IPS-11a (cell line): ENCODE data around the gene PIGC.

ENCODE experiments used
- H3K4me3 ChIP-seq: one replicate; pipeline ENCODE4 v1.5.1; 2013; ENCODE audit warnings: low read depth, low read length, control low read depth

Gene PIGC

DNA sequence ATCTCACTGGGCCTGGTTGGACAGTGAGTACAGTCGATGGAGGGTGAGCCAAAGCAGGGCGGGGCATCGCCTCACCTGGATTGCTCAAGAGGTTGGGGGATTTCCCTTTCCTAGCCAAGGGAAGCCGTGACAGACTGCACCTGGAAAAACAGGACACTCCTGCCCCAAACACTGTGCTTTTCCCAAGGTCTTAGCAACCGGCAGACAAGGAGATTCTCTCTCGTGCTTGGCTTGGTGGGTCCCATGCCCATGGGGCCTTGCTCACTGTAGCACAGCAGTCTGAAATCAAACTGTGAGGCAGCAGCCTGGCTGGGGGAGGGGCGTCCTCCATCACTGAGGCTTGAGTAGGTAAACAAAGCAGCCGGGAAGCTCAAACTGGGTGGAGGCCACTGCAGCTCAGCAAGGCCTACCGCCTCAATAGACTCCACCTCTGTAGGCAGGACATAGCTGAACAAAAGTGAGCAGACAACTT lies 12.1 kb downstream of the PIGC start:
- H3K4me3 ChIP-seq: no peak overlapping the region

DNA sequence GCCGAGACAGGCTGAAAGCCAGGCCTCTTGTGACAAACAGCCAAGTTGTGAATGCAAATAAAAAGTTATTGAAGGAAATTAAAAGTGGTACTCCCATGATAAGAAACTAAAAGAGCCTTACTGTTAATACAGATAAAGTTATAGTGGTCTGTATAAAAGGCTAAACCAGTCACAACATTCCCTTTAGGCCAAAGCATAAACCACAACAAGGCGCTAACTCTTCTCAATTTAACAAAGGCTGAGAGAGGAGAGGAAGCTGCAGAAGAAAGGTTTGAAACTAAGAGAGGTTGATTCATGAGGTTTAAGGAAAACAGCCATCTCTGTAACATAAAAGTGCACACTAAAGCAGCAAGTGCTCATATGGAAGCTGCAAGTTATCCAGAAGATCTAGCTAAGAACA lies 12.7 kb downstream of the PIGC start:
- H3K4me3 ChIP-seq: no peak overlapping the region

DNA sequence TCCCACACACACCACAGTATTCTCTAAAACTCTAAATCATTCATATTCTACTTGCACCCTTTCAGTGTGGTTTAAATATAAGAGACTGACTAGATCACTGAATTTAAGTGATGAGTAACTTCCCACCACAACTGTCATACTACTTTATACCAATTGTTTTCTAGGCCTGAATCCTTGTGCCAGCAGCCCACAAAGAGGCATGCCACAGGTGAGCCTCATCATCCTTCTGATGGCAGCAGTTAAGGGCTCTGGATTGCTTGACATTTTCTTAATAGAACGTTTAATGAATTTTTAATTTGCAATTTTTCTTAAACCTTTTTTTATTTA lies 13.8 kb downstream of the PIGC start:
- no peak overlapping the region for H3K4me3 ChIP-seq

DNA sequence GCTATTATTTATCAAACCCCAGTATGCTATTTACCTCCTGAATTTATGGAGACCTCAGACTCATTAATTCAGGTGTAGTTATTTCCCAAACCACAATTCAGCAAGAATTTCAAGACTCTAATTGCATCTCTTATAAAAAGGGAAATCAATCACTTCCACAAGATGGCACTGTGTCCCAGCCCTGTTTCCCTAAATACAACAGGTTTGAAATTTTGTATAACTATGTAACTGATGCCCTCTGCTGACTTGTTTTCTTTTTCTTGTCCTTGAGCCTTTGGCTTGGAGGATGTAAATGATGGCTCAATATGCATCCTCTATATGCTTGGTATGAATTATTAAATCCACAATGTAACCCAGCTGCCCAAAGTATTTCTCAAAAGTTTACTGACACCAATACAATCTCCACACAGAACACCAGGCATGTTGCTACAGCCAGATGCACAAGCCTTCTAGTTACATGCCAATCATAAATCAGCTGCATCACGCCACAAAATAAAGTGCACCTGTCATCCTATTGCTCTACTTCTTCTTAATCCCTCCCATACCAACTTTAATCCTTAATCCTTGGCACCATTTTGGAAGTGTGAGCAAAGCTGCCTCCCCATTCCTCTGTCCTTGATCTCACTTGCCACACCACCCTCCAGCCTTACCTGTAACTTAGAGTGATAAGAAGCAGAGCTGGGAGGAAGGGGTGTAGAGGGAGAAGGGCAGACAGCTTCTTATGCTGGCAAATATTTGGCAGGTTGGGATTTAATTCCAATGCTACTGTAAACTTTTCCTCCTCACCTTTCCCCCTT lies 14.3 kb downstream of the PIGC start:
- H3K4me3 ChIP-seq: no peak overlapping the region

DNA sequence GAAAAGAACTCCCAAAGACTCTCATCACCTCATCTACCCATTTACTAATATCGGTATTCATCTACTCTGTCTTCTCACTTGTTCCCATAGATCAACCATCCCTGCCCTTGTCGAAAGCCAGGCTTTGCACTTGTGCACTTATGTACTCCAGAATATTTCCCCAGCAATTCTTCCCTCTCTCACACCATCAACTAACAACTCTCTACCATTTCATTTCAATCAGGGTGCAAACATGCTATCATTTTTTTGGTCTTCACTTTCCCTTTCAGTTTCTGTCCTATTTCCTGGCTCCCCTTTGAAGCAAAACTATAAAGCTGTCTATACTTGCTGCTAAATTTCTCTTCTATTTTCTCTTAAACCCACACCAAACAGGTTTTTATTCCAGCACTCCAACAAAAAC lies 16.7 kb downstream of the PIGC start:
- H3K4me3 ChIP-seq: no peak overlapping the region

DNA sequence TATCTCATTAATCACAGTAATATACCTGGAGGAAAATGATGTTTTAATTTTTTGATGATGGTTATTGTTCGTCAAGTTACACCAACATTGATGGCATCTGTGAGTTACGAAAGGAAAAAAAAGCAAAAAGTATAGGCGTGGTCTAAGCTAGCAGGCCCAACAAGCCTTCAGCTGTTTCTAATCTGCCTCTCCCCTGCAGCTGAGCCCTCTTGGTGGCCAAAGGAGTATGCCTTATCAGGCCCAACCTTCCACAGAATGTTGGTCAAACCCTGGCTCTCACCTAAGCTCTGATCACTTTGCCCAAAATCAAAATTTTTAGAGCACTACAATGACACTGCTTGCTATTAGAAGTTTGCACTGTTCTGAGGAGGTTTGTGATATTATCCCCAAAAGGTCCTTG lies 18.5 kb downstream of the PIGC start:
- no peak overlapping the region for H3K4me3 ChIP-seq

DNA sequence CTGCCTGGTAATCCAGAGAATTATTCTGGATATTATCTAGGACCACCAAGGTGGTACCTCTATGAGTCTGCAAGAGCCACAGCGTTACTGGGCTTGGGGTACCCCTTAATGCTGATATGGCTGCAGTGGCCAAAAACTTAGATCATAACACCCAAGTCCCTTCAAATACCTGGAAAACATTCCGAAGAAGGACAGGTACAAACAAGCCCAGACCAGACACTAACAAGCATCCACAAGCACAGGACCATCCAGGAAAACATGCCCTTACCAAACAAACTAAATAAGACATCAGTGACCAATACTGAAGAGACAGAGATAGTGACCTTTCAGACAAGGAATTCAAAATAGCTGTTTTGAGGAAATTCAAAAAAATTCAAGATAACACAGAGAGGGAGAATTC lies 20.5 kb downstream of the PIGC start:
- H3K4me3 ChIP-seq: no peak overlapping the region

DNA sequence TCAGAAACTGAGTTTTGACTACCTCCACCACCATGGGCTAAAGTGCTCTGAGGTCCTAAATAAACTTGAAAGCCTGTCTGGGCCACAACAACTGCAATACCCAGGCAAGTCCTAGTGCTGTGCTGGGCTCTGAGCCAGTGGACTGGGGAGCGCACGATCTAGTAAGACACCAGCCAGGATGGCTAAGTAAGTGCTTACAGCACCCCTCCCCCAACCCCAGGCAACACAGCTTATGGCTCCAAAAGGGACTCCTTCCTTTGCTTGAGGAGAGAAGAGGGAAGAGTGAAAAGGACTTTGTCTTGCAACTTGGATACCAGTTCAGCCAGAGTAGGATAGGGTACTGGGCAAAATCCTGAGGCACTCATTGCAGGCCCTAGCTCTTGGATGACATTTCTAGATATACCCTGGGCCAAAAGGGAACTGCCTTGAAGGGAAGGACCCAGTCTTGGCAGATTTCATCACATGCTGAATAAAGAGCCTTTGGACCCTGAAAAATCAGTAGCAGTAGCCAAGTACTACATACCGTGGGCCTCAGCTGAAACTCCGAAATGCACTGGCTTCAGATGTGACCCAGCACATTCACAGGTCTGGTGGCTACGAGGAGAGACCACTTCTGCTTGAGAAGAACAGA lies 21.8 kb downstream of the PIGC start:
- H3K4me3 ChIP-seq: no peak overlapping the region

DNA sequence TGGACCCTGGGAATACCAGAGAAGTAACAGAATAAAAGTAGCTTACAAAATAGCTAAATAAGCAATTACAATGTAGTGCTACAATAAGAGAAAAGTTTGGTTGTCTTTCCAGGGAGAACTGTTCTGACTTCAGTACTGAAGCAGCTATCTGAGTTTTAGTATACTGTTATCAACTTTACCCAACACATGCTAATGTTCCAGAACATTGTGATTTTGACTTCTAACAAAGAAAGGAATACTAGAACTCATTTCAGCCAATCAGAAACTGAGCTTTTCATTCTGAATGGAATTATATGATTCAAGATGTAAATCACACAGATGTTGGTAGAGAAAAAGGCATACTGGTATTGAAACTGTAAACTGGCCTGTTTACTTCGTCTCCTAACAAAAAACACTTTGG lies 23.5 kb downstream of the PIGC start, which contains the start of gene C1orf105:
Gene C1orf105 (plus strand): TSS at position 301 of the 400 bp plus-strand sequence. CDS start 201 bp downstream, outside the sequence.
- H3K4me3 ChIP-seq: no peak within 1 kb of the TSS

DNA sequence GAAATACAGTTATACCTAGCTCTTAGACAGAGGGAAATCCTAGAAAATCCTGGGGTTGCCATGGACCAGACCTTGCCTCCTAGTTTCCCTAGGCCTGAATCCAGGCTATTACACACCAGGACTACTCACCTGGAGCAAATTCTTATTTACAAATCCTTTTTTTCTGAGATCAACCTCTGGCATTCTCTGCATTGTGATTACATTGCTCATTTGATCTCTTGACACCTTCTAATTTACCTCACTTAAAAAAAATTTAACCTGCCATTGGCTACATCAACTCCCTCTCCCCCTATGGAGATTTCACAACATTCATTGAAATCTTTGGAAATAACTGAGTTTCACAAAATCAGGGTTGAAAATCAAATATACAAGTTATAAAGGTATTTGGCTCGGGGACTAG lies 26.3 kb downstream of the PIGC start:
- no peak overlapping the region for H3K4me3 ChIP-seq

DNA sequence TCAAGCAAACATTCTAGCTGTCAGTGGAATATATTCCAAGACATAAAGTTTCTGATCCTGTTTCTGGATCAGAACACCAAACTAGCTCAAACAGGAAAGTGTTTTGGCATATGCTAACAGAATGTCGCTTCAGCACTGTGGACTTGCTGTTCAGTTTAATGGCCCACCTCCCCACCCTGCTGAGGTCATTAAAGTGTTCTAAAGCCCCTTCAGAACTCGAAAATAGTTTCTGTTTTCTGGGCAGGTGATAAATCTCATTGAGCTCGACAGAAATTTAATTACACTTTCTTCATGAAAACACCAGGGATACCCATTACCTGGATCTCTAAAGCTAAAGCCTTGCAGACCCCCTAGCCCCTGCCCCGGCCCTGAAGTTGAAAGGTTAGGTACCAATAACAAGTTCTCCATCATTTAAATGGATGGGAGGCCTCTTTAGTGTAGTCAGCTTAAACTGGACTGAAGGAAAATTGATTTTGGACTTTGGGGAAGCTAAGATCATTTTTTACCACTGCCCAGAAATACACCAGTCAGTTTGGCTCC lies 27.3 kb downstream of the PIGC start:
- no peak overlapping the region for H3K4me3 ChIP-seq

DNA sequence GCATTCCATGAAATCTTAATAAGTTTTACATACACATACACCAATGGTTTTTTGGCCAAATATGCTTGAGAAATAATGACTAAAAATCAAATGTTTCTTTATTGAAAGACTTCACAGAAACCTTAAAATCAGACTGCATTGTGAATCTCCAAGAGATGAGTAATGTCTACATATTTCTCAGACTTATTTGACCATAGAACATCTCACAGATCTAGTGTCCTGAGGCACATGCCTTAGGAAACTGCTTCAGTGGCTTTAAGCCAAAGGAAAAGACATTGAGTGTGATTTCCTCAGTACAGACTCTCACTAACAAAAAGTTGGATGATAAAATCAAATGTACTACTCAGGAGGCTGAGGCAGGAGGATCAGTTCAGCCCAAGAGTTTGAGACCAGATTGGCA lies 29.5 kb downstream of the PIGC start:
- H3K4me3 ChIP-seq: no peak overlapping the region

DNA sequence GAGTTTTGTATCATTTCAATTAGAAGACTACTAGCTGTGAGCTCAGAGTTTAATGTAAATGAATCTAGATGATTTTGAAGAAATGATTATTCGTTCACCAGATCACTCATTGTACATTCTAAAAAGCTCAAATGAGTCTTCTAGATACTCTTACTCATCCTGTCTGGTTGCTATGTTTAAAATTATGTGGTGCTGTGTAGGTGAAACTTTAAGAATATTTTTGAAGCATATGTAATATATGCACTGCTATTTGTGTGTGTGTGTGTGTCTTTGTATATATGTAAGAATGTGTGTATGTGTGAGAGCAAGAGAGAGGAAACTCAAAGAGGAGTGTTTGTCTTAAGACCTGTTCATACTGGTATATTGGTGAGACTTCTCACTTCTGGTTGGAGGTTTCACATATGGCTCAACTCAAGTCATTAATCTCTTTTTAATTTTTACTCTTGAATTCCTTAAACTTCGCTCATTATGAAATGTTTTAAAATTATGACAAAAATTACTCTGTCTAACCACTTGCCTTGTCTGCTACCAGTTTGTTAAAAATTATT lies 32.0 kb downstream of the PIGC start:
- no peak overlapping the region for H3K4me3 ChIP-seq

DNA sequence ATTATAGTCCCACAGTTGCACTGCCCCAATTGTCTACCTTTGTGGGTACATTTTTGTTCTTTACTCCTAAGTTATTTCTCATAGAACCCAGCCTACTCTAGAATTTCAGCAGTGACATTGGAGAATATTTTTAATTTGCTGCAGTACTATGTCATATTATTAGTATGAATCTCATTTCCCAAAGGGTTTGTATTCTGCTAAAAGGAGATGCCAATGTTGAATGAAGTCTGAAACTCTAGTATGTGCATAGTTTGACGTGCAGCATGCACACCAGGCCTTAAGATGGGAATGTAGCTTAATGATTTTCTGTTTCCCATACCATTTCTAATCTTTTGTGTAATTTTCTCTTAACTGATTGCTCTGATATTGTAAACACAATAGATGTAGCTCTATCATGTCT lies 33.8 kb downstream of the PIGC start:
- H3K4me3 ChIP-seq: no peak overlapping the region

DNA sequence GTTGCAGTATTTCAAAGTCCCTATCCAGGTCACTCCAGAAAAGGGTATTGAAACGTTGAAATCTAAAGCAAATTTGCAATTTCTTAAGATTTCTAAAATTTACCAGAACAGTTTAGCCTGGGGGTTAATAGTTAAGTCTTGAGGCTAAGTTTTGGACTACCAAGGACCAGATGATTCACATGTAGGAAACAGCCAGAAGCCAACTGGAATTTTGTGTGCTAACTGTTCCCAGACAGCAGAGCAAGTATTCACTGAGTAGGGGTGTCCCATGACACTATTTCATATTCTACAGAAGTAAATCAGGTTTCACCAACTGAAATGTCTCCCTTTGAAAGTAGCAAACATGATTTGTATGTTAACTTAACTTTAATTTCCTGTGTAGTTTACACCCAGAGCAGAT lies 34.9 kb downstream of the PIGC start:
- no peak overlapping the region for H3K4me3 ChIP-seq

DNA sequence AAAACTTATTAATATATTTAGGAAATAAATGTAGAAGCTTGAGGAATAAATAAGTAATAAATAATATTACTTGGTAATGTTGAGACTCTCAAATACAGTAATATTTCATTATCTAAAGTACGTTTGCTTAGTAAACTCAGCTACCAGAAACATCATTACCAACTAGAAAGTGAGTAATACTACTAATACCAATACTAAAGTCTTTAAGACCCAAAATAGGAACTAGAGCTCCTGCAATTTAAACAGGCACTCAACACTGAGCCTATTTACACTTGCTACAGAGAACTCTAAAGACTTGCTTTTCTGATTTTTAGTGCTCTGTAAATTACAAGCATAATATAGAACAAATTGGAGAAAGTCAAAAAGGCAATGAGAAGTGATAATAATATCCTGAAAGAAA lies 36.9 kb downstream of the PIGC start:
- H3K4me3 ChIP-seq: no peak overlapping the region

DNA sequence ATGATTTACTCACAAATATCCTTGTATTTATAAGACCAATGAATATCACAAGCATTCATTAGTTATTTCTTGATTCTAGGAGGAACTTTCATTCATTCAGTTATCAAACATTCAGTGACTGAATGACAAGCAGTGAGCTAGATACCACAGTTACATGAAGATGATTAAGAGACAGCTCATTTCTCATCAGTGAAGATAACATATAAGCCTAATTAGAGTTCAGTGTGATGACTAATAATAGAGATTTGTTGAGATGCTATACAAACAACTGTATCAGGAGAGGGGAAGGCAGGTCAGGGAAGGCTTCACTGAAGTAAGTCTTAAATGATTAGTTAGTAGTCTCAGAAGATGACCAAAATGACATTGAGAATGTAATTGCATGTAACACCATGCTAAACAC lies 38.0 kb downstream of the PIGC start:
- no peak overlapping the region for H3K4me3 ChIP-seq

DNA sequence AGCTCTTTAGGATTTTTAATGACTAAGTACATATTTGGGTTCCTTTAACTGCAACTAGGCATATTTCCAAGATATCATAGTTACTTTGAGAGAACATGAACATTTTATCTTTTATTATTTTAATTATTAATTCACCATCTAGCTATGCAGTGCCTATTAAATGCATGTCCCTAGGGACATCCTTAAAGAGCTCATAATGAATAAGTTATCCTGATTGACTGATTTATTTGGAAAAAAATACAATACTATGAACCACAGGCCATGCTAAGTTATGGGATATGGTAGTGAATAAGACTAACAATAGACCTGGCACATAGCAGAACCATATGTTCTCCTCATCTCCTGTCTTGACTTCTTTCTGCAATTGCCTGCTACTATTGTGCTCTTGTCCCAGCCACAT lies 39.7 kb downstream of the PIGC start:
- no peak overlapping the region for H3K4me3 ChIP-seq

DNA sequence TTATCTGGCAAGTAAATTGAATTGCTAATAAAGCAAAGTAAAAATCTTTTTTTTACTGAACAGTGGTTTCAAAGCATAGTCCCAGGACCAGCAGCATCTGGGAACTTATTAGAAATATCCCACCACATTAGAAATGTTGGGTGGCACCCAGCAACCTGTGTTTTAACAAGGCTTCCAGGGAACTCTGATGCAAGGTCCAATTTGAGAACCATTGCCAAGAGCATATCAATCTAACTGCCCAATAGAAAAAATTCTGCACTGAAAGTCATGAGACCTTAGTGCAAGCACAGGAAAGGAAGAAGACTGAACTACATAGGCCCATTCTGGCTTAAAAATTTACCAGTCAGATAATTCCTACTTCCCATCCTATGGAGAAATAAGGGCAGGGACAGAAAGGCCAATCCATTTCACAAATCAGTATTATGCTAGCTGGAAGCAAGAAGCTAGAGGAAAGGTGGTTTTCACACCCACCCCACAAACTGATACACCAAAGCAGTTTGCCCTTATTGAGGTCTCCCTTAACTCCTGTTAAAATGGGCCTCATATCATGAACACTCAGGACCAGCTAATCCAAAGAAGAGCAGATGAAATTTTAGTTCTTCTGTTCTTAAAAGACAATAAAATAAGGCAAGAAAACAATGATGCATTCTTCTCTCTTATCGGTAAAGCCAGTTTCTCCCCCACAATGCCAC lies 40.8 kb downstream of the PIGC start:
- no peak overlapping the region for H3K4me3 ChIP-seq

DNA sequence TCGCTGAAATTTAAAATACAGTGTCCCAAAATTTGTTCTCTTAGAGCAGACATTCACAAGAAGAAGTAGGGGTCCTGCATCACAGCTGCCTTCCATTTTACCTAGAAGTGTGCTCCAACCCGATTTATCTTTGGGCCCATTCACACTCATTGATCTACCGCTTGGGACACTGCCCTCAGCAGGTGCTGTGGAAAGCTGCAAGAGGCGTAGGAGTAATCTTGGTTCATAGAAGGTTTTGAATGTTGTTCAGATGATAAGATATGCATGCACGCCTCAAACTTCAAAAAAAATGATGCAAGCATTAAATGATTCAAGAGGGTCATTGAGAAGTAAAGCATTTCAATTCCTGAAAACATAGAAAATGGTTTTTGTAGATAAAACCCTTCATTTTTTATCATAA lies 42.0 kb downstream of the PIGC start:
- H3K4me3 ChIP-seq: no peak overlapping the region

DNA sequence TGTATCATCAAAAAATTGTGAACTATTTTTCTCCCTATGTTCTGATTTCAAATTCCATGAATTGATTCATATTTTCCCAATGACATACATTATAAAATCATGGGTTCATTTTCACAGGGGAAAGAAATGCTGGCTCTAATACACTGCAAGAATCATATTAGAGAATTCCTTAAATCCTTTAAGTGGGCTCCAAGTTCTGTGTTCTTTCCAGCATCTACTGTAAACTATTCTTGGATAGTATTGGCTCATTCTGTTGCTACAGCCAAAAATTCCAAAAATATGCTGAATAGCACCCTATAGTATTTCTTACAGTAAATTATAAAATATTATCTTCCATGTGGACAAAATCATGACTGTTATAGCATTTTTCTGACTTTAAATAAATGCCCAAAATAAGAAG lies 42.4 kb downstream of the PIGC start:
- no peak overlapping the region for H3K4me3 ChIP-seq

DNA sequence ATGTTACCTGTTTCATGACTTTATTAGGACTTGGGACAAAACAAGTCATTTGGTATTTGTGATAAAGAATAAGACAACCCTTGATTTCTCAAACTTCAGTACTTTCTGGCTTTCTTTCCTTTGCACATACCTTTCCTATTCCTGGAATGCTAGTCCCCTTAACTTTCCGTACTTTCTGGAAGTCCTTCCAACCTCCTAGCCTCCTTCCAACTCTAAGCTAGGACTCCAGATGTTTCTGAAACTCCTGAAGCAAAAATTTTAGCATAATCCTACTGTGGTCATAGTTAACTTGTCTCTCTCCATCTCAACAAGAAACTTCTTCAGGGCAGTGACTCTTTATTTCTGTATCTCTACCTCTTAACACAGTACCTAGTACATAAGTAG lies 43.2 kb downstream of the PIGC start:
- H3K4me3 ChIP-seq: no peak overlapping the region
